ENCODE measurements around the gene MCU. TPM values are rescaled to one million over a fixed set of nuclear protein-coding genes. Genes with fewer than 3 reads are reported as not detected.

MCU gene
- total RNA-seq, 2 experiments from 2014 or later, result 9.4 to 9.9 TPM

GRCh38 chr10:72738486-72738885 is 46.5 kb downstream of the MCU start:
- no TSS peak for BruUV-seq (replicated peaks)
- H3K9me2 ChIP-seq (ENCODE audit: insufficient read depth, low read length), result no peaks in the 10 kb centered on the region
- H2AFZ ChIP-seq (ENCODE audit: low read length), result no peak overlapping the region
- ChIA-PET POLR2A (interaction anchor here (0.6 to 1.4 kb wide), 2 partner anchors 19 to 161 kb away, joined by 3 to 5 read pairs; no protein-coding TSS in a partner anchor), CTCF (ENCODE audit: unreplicated experiment) (no interaction called here)
- H3K4me2 ChIP-seq (ENCODE audit: low read length), result no peak overlapping the region
- H3K36me3 ChIP-seq (ENCODE audit: insufficient read depth, low read length), result no peaks in the 10 kb centered on the region
- no peaks in the 10 kb centered on the region for H4K20me1 ChIP-seq (ENCODE audit: insufficient read depth, low read length)
- H3K4me1 ChIP-seq (ENCODE audit: insufficient read depth, low read length, poor library complexity, severe bottlenecking), result no peaks in the 10 kb centered on the region
- H3K9me3 ChIP-seq (ENCODE audit: low read length), result no peaks in the 10 kb centered on the region
- intact Hi-C loops (cut with micrococcal nuclease; ENCODE audit: unreplicated experiment), result no loop called here
- no peak overlapping the region for H3K4me3 ChIP-seq (ENCODE audit: low read depth, low read length, poor library complexity, severe bottlenecking)
- TF ChIP-seq CTCF (conservative IDR thresholded peaks at IDR 0.05; ENCODE audit: low read length) (no peak), EZH2phosphoT487 (IDR thresholded peaks at IDR 0.05; ENCODE audit: borderline replicate concordance, low read depth, low read length) (no peak)
- no peak overlapping the region for H3K27ac ChIP-seq (ENCODE audit: low read depth, low read length, poor library complexity, severe bottlenecking)
- H3K79me2 ChIP-seq (ENCODE audit: insufficient read depth, low read depth, low read length), result no peaks in the 10 kb centered on the region
- no peak for DNase-seq (ENCODE audit: low spot score)

- H3K79me2 ChIP-seq (ENCODE audit: insufficient read depth, low read depth, low read length), result no peaks in the 10 kb centered on the region
- H3K4me1 ChIP-seq (ENCODE audit: insufficient read depth, low read length, poor library complexity, severe bottlenecking), result no peaks in the 10 kb centered on the region
- intact Hi-C loops (cut with micrococcal nuclease; ENCODE audit: unreplicated experiment), result no loop called here
- no peak overlapping the region for H3K27ac ChIP-seq (ENCODE audit: low read depth, low read length, poor library complexity, severe bottlenecking)
- H3K9me2 ChIP-seq (ENCODE audit: insufficient read depth, low read length), result no peaks in the 10 kb centered on the region
- POLR2A ChIA-PET, result interaction anchor here (0.6 to 0.7 kb wide), 2 partner anchors 18 to 49 kb away, joined by 5 to 6 read pairs; no protein-coding TSS in a partner anchor
- no peaks in the 10 kb centered on the region for H4K20me1 ChIP-seq (ENCODE audit: insufficient read depth, low read length)
- no peaks in the 10 kb centered on the region for H3K9me3 ChIP-seq (ENCODE audit: low read length)
- no TSS peak for BruUV-seq (replicated peaks)
- no peak for DNase-seq (ENCODE audit: low spot score)
- H2AFZ ChIP-seq (ENCODE audit: low read length), result no peak overlapping the region
- no peak for TF ChIP-seq CTCF (conservative IDR thresholded peaks at IDR 0.05; ENCODE audit: low read length)
- H3K4me3 ChIP-seq (ENCODE audit: low read depth, low read length, poor library complexity, severe bottlenecking), result no peak overlapping the region
- H3K36me3 ChIP-seq (ENCODE audit: insufficient read depth, low read length), result no peaks in the 10 kb centered on the region
- H3K4me2 ChIP-seq (ENCODE audit: low read length), result no peak overlapping the region
- CTCF ChIA-PET (ENCODE audit: unreplicated experiment), result no interaction called here
These were observed 48.6 kb downstream of the MCU start for GRCh38 chr10:72740528-72740927.

GRCh38 chr10:72742092-72742491 is 50.1 kb downstream of the MCU start:
- no peak overlapping the region for H3K4me2 ChIP-seq (ENCODE audit: low read length)
- no peaks in the 10 kb centered on the region for H3K36me3 ChIP-seq (ENCODE audit: insufficient read depth, low read length)
- intact Hi-C loops (cut with micrococcal nuclease; ENCODE audit: unreplicated experiment), result no loop called here
- no TSS peak for BruUV-seq (replicated peaks)
- TF ChIP-seq EZH2phosphoT487 (IDR thresholded peaks at IDR 0.05; ENCODE audit: borderline replicate concordance, low read depth, low read length) (no peak), CTCF (conservative IDR thresholded peaks at IDR 0.05; ENCODE audit: low read length) (no peak)
- no peak overlapping the region for H3K27ac ChIP-seq (ENCODE audit: low read depth, low read length, poor library complexity, severe bottlenecking)
- no peaks in the 10 kb centered on the region for H3K9me2 ChIP-seq (ENCODE audit: insufficient read depth, low read length)
- H3K4me3 ChIP-seq (ENCODE audit: low read depth, low read length, poor library complexity, severe bottlenecking), result no peak overlapping the region
- no peak for DNase-seq (ENCODE audit: low spot score)
- no peaks in the 10 kb centered on the region for H3K4me1 ChIP-seq (ENCODE audit: insufficient read depth, low read length, poor library complexity, severe bottlenecking)
- H3K9me3 ChIP-seq (ENCODE audit: low read length), result no peaks in the 10 kb centered on the region
- ChIA-PET CTCF (ENCODE audit: unreplicated experiment) (no interaction called here), POLR2A (no interaction called here)
- no peaks in the 10 kb centered on the region for H4K20me1 ChIP-seq (ENCODE audit: insufficient read depth, low read length)
- H2AFZ ChIP-seq (ENCODE audit: low read length), result no peak overlapping the region
- H3K79me2 ChIP-seq (ENCODE audit: insufficient read depth, low read depth, low read length), result no peaks in the 10 kb centered on the region
